CD4-positive, alpha-beta memory T cell (primary cell): ENCODE data around the gene SHQ1. TPM values are rescaled to one million over a fixed set of nuclear protein-coding genes. Genes with fewer than 3 reads are reported as not detected.
"Not testable (repeated sequence)": the region's sequence is repeated elsewhere in the genome, so short reads cannot be mapped to it uniquely, and the experiment has no call there.

Experiments
- CTCF ChIA-PET: fragments of 350-600 bp; sonication (Branson Sonifier 250); formaldehyde crosslinking; loops from one replicate; lab custom pipeline; 2021; ENCODE audit warnings: inconsistent platforms; ENCODE audit not compliant: partially characterized antibody; lab: Charles Lee
- POLR2A ChIA-PET: fragments of 350-600 bp; sonication (Branson Sonifier 250); formaldehyde crosslinking; loops from one replicate; lab custom pipeline; 2021; ENCODE audit not compliant: partially characterized antibody; lab: Charles Lee
- DNase-seq, 5 donors: peaks; one replicate each; pipeline versions ENCODE4 v3.0.0 to v3.0.0-alpha.2; 2020 to 2022; ENCODE audit warnings: mixed read lengths in 1 of 5
- H3K27ac ChIP-seq: one replicate; pipeline ENCODE4 v1.7.0; 2013; ENCODE audit warnings: low read depth, low read length
- H3K27me3 ChIP-seq: 2 replicates; pipeline ENCODE4 v1.7.0; 2013; ENCODE audit warnings: mild to moderate bottlenecking, low read length, moderate library complexity; ENCODE audit not compliant: insufficient read depth
- H3K36me3 ChIP-seq: 2 replicates; pipeline ENCODE4 v1.7.0; 2013; ENCODE audit warnings: mild to moderate bottlenecking, low read length, moderate library complexity; ENCODE audit not compliant: insufficient read depth
- H3K4me1 ChIP-seq: 2 replicates; pipeline ENCODE4 v1.7.0; 2013; ENCODE audit warnings: mild to moderate bottlenecking, low read length, moderate library complexity; ENCODE audit not compliant: insufficient read depth
- H3K4me3 ChIP-seq, 2 donors: one replicate each; pipeline ENCODE4 v1.7.0; 2013; ENCODE audit warnings: low read length in 2 of 2, mild to moderate bottlenecking in 1 of 2
- H3K9me3 ChIP-seq, 2 donors: one replicate each; pipeline ENCODE4 v1.7.0; 2013; ENCODE audit warnings: low read length in 2 of 2, control low read depth in 1 of 2; ENCODE audit not compliant: control insufficient read depth in 1 of 2
- H3K27ac Mint-ChIP-seq, 7 donors: one replicate each; pipeline ENCODE4 v1.8.0; 2020 to 2021; ENCODE audit warnings: mixed read lengths in 7 of 7, mild to moderate bottlenecking in 6 of 7, inconsistent platforms in 3 of 7, moderate library complexity in 3 of 7
- H3K27me3 Mint-ChIP-seq, 2 donors: one replicate each; pipeline ENCODE4 v1.8.0; 2020 to 2021; ENCODE audit warnings: mixed read lengths in 2 of 2
- H3K36me3 Mint-ChIP-seq, 2 donors: one replicate each; pipeline ENCODE4 v1.8.0; 2020 to 2021; ENCODE audit warnings: mixed read lengths in 2 of 2, inconsistent platforms in 1 of 2, mild to moderate bottlenecking in 1 of 2
- H3K4me1 Mint-ChIP-seq, 4 donors: one replicate each; pipeline ENCODE4 v1.8.0; 2020 to 2021; ENCODE audit warnings: mixed read lengths in 4 of 4, mild to moderate bottlenecking in 1 of 4
- H3K4me3 Mint-ChIP-seq, 8 donors: one replicate each; pipeline ENCODE4 v1.8.0; 2020 to 2021; ENCODE audit warnings: mixed read lengths in 8 of 8, mild to moderate bottlenecking in 7 of 8, moderate library complexity in 6 of 8, inconsistent platforms in 3 of 8
- H3K9me3 Mint-ChIP-seq, 8 donors: one replicate each; pipeline ENCODE4 v1.8.0; 2020 to 2021; ENCODE audit warnings: mixed read lengths in 8 of 8, mild to moderate bottlenecking in 5 of 8, inconsistent platforms in 3 of 8, moderate library complexity in 1 of 8
- intact Hi-C: fragments of 100-400 bp; cut with micrococcal nuclease; formaldehyde crosslinking; loops from one replicate; pipeline ENCODE4 v1.15.1; 2023
- polyA plus RNA-seq, 2 donors: library from polyadenylated mRNA; unstranded; fragments of 300-500 nt; fragmentation: Illumina TruSeq; gene quantifications; one replicate each; pipeline ENCODE4 v1.2.3, GENCODE V29; 2021
- total RNA-seq, 2 experiments: library from RNA; stranded (reverse); gene quantifications; one replicate each; pipeline ENCODE4 v1.2.3, GENCODE V29; 2021

The SHQ1 gene
- total and polyA plus RNA-seq, 4 experiments from 2014 or later: 6.6 to 31.2 (median 26.1) TPM

GRCh38 chr3:72720566-72720965 is 127.7 kb downstream of the SHQ1 start:
- H3K4me1 Mint-ChIP-seq: peaks cover 0 to 2% (median 0%) of the 10 kb centered on the region in 4 donors
- no peak overlapping the region for H3K27ac Mint-ChIP-seq
- Histone ChIP-seq H3K9me3 (no peaks in the 10 kb centered on the region), H3K4me3 (no peak overlapping the region), H3K27ac (no peak overlapping the region), H3K36me3 (no peaks in the 10 kb centered on the region), H3K4me1 (no peaks in the 10 kb centered on the region), H3K27me3 (no peaks in the 10 kb centered on the region)
- H3K36me3 Mint-ChIP-seq: no peaks in the 10 kb centered on the region
- POLR2A ChIA-PET: no interaction called here
- peaks cover 0 to 10% (median 4%) of the 10 kb centered on the region in 8 donors for H3K9me3 Mint-ChIP-seq
- intact Hi-C loops: no loop called here
- no peak for DNase-seq
- H3K4me3 Mint-ChIP-seq: no peak overlapping the region
- H3K27me3 Mint-ChIP-seq: no peaks in the 10 kb centered on the region
- CTCF ChIA-PET: interaction anchor here (0.8 kb wide), 1 partner anchor 54 kb away, joined by 3 read pairs; no protein-coding TSS in a partner anchor

- H3K27me3 ChIP-seq: no peaks in the 10 kb centered on the region
- ChIA-PET POLR2A (no interaction called here), CTCF (no interaction called here)
- Mint-ChIP-seq H3K27me3 (no peaks in the 10 kb centered on the region), H3K4me3 (no peak overlapping the region), H3K4me1 (peaks cover 0 to 2% (median 0%) of the 10 kb centered on the region in 4 donors), H3K27ac (peak overlapping the region in 1 of 7 donors; percentile 81), H3K9me3 (peaks cover 0 to 20% (median 12%) of the 10 kb centered on the region in 8 donors), H3K36me3 (peaks cover 2 to 7% of the 10 kb centered on the region in 2 donors)
- no peak overlapping the region for H3K27ac ChIP-seq
- intact Hi-C loops: no loop called here
- no peak overlapping the region for H3K4me3 ChIP-seq
- H3K9me3 ChIP-seq: no peaks in the 10 kb centered on the region
- DNase-seq: no peak
- no peaks in the 10 kb centered on the region for H3K36me3 ChIP-seq
- H3K4me1 ChIP-seq: no peaks in the 10 kb centered on the region
These were observed 129.1 kb downstream of the SHQ1 start for GRCh38 chr3:72719137-72719536.

- H3K9me3 Mint-ChIP-seq: peaks cover 0 to 32% (median 12%) of the 10 kb centered on the region in 8 donors
- H3K4me1 Mint-ChIP-seq, CTCF ChIA-PET, H3K36me3 ChIP-seq, POLR2A ChIA-PET, H3K4me1 ChIP-seq, intact Hi-C loops, H3K9me3 ChIP-seq, H3K27me3 Mint-ChIP-seq, H3K27ac ChIP-seq, H3K4me3 Mint-ChIP-seq, H3K36me3 Mint-ChIP-seq, H3K27me3 ChIP-seq, DNase-seq, H3K4me3 ChIP-seq, H3K27ac Mint-ChIP-seq: not testable (repeated sequence)
These were observed 134.1 kb downstream of the SHQ1 start for GRCh38 chr3:72714135-72714534.

DNA sequence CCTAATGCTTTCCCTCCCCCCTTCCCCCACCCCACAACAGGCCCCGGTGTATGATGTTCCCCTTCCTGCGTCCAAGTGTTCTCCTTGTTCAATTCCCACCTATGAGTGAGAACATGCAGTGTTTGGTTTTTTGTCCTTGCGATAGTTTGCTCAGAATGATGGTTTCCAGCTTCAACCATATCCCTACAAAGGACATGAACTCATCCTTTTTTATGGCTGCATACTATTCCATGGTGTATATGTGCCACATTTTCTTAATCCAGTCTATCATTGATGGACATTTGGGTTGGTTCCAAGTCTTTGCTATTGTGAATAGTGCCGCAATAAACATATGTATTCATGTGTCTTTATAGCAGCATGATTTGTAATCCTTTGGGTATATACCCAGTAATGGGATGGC is 137.8 kb downstream of the SHQ1 start:
- intact Hi-C loops, DNase-seq, H3K4me1 ChIP-seq, H3K27ac Mint-ChIP-seq, H3K27me3 Mint-ChIP-seq, H3K4me1 Mint-ChIP-seq, H3K4me3 Mint-ChIP-seq, POLR2A ChIA-PET, H3K27ac ChIP-seq, H3K36me3 Mint-ChIP-seq, H3K9me3 ChIP-seq, H3K4me3 ChIP-seq, H3K36me3 ChIP-seq, CTCF ChIA-PET, H3K27me3 ChIP-seq: not testable (repeated sequence)
- H3K9me3 Mint-ChIP-seq: peaks cover 0 to 23% (median 8%) of the 10 kb centered on the region in 8 donors

DNA sequence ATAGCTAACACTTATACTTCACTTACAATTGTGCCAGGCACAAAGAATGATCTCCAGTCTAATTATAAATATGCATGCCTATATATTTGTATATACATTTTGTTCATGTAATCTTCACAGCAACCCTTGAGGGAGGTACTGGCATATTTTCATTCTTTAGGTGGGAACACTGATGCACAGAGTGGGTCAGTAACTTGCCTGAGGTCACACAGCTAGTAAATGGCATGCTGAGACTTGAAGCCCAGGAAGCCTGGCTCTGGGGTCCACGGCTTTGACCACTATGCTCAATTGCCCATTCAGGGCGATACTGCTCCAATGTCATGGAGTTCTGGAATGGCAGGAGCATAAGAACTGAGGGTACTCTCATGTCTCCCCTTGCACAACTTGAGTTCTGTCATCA is 139.8 kb downstream of the SHQ1 start:
- Histone ChIP-seq H3K4me3 (no peak overlapping the region), H3K27ac (no peak overlapping the region), H3K4me1 (no peaks in the 10 kb centered on the region), H3K27me3 (no peaks in the 10 kb centered on the region), H3K9me3 (no peaks in the 10 kb centered on the region), H3K36me3 (no peaks in the 10 kb centered on the region)
- peaks cover 0 to 1% of the 10 kb centered on the region in 2 donors for H3K27me3 Mint-ChIP-seq
- ChIA-PET CTCF (no interaction called here), POLR2A (no interaction called here)
- intact Hi-C loops: no loop called here
- no peaks in the 10 kb centered on the region for H3K36me3 Mint-ChIP-seq
- DNase-seq: no peak
- H3K27ac Mint-ChIP-seq: no peak overlapping the region
- no peak overlapping the region for H3K4me3 Mint-ChIP-seq
- peaks cover 0 to 9% (median 0%) of the 10 kb centered on the region in 8 donors for H3K9me3 Mint-ChIP-seq
- H3K4me1 Mint-ChIP-seq: no peaks in the 10 kb centered on the region

- POLR2A ChIA-PET: no interaction called here
- peaks cover 1 to 2% of the 10 kb centered on the region in 2 donors for H3K27me3 Mint-ChIP-seq
These were observed 145.2 kb downstream of the SHQ1 start for GRCh38 chr3:72702997-72703396.

DNA sequence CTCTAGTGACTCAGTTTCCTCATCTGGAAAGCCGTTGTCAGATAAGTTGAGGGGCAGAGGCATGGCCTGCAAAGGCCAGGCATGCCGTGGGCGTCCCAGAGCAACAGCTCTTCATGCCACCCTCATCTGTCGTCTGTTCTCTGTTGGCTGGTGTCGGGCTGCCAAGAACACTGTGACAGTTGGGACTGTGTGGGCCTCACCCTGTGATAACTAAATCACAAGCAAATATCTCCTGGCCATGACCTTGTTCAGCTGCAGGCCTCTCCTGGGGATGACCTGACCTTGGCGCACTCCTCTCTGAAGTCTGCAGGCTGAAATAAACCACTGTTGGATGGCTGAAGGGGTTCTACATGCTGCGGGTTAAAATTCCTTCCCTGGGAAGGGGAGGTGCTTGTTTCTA is 145.9 kb downstream of the SHQ1 start:
- Histone ChIP-seq H3K4me3 (no peak overlapping the region), H3K9me3 (no peaks in the 10 kb centered on the region), H3K4me1 (no peaks in the 10 kb centered on the region), H3K27me3 (no peaks in the 10 kb centered on the region), H3K27ac (no peak overlapping the region), H3K36me3 (no peaks in the 10 kb centered on the region)
- intact Hi-C loops: no loop called here
- ChIA-PET POLR2A (no interaction called here), CTCF (interaction anchor here (1.6 kb wide), 1 partner anchor 36 kb away, joined by 5 read pairs; no protein-coding TSS in a partner anchor)
- H3K4me3 Mint-ChIP-seq: no peak overlapping the region
- H3K27ac Mint-ChIP-seq: no peak overlapping the region
- H3K4me1 Mint-ChIP-seq: no peaks in the 10 kb centered on the region
- DNase-seq: no peak
- no peaks in the 10 kb centered on the region for H3K36me3 Mint-ChIP-seq
- peaks cover 1 to 2% of the 10 kb centered on the region in 2 donors for H3K27me3 Mint-ChIP-seq
- H3K9me3 Mint-ChIP-seq: no peaks in the 10 kb centered on the region

More at GRCh38 chr3:72702997-72703396, 145.2 kb downstream of the SHQ1 start:
- Histone ChIP-seq H3K4me3 (no peak overlapping the region), H3K36me3 (no peaks in the 10 kb centered on the region), H3K9me3 (no peaks in the 10 kb centered on the region), H3K27me3 (no peaks in the 10 kb centered on the region), H3K4me1 (no peaks in the 10 kb centered on the region), H3K27ac (no peak overlapping the region)
- DNase-seq: no peak
- Mint-ChIP-seq H3K4me1 (no peaks in the 10 kb centered on the region), H3K4me3 (no peak overlapping the region), H3K27ac (no peak overlapping the region), H3K36me3 (no peaks in the 10 kb centered on the region), H3K9me3 (no peaks in the 10 kb centered on the region)
- CTCF ChIA-PET: interaction anchor here (1.6 kb wide), 1 partner anchor 37 kb away, joined by 5 read pairs; no protein-coding TSS in a partner anchor
- intact Hi-C loops: no loop called here
